IMR-90 (cell line): Measurements from ENCODE around the gene AKAP6.

Source experiments
- CEBPB ChIP-seq: IDR thresholded peaks from 2 replicates; pipeline ENCODE4 v1.6.1; 2012; ENCODE audit warnings: low read depth, low read length, improper control_type of control experiment
- FOS ChIP-seq: fragments of 150-350 bp; IDR thresholded peaks from 2 replicates; pipeline ENCODE4 v1.6.1; 2016; ENCODE audit warnings: low read depth, low read length
- MAFK ChIP-seq: IDR thresholded peaks from 2 replicates; pipeline ENCODE4 v1.6.1; 2012; ENCODE audit warnings: low read depth, low read length, improper control_type of control experiment
- MAZ ChIP-seq: IDR thresholded peaks from 2 replicates; pipeline ENCODE4 v1.6.1; 2012; ENCODE audit warnings: low read depth, mild to moderate bottlenecking, low read length, improper control_type of control experiment, moderate library complexity, borderline replicate concordance
- POLR2A ChIP-seq: IDR thresholded peaks from 2 replicates; pipeline ENCODE4 v1.6.1; 2012; ENCODE audit warnings: mild to moderate bottlenecking, low read depth, low read length
- RAD21 ChIP-seq: IDR thresholded peaks from 2 replicates; pipeline ENCODE4 v1.6.1; 2012; ENCODE audit warnings: low read length, improper control_type of control experiment
- RCOR1 ChIP-seq: IDR thresholded peaks from 2 replicates; pipeline ENCODE4 v1.6.1; 2012; ENCODE audit warnings: mild to moderate bottlenecking, low read length, improper control_type of control experiment; ENCODE audit not compliant: insufficient replicate concordance
- SMC3 ChIP-seq: fragments of 150-350 bp; IDR thresholded peaks from 2 replicates; pipeline ENCODE4 v1.6.1; 2016; ENCODE audit warnings: low read depth, mild to moderate bottlenecking, antibody characterized with exemption, low read length, moderate library complexity
- TF ChIP-seq, protein P1 (sequence below): conservative IDR thresholded peaks from 2 replicates; pipeline ENCODE4 v1.5.1; 2012; ENCODE audit warnings: mild to moderate bottlenecking, low read depth, low read length, improper control_type of control experiment
- TF ChIP-seq, protein P2 (sequence below): fragments of 150-350 bp; IDR thresholded peaks from 2 replicates; pipeline ENCODE4 v1.6.1; 2017; ENCODE audit warnings: mild to moderate bottlenecking, antibody characterized with exemption, low read length, low read depth
- TF ChIP-seq, protein P3 (sequence below): fragments of 150-350 bp; IDR thresholded peaks from 2 replicates; pipeline ENCODE4 v1.6.1; 2016; ENCODE audit warnings: low read depth, mild to moderate bottlenecking, low read length, moderate library complexity, borderline replicate concordance

DNA sequence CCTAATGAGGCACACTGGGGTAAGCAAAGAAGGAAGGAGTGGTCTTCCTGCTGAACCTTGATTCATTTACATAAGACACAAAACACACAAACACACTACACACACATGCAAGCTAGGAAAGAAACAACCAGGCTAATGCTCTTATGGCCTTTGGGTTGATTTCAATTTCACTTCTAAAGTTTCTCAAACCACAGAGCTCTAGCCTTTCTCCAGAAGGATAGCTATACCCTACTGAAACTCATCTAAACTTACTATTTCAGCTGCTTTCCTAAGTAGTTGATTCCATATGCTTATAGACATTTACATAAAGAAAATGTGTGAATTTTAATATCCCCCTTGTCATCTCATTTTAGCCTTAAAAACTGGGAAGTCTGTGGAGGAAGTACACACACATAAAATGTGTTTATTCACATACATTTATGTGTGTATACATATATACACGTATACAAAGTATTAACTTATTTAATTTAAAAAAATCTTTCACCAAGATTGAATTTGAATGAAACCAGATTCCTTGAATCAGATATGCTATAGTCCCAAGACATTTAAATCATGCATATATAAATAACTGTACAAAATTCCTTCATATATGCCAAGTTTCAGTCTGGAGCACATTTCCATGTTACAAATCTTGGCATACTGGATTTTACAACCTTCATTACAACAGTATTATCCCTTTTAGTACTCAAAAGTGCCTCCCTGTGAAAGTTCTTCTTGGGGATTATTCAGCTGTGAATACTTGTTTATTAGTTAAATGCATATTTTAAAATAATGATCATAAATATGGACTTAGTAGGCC lies 377.8 kb downstream of the AKAP6 start:
- TF ChIP-seq, protein P1, sequence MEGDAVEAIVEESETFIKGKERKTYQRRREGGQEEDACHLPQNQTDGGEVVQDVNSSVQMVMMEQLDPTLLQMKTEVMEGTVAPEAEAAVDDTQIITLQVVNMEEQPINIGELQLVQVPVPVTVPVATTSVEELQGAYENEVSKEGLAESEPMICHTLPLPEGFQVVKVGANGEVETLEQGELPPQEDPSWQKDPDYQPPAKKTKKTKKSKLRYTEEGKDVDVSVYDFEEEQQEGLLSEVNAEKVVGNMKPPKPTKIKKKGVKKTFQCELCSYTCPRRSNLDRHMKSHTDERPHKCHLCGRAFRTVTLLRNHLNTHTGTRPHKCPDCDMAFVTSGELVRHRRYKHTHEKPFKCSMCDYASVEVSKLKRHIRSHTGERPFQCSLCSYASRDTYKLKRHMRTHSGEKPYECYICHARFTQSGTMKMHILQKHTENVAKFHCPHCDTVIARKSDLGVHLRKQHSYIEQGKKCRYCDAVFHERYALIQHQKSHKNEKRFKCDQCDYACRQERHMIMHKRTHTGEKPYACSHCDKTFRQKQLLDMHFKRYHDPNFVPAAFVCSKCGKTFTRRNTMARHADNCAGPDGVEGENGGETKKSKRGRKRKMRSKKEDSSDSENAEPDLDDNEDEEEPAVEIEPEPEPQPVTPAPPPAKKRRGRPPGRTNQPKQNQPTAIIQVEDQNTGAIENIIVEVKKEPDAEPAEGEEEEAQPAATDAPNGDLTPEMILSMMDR, result no peak
- TF ChIP-seq, protein P2, sequence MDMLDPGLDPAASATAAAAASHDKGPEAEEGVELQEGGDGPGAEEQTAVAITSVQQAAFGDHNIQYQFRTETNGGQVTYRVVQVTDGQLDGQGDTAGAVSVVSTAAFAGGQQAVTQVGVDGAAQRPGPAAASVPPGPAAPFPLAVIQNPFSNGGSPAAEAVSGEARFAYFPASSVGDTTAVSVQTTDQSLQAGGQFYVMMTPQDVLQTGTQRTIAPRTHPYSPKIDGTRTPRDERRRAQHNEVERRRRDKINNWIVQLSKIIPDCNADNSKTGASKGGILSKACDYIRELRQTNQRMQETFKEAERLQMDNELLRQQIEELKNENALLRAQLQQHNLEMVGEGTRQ, result no peak
- TF ChIP-seq RCOR1, result no peak
- TF ChIP-seq MAZ, result no peak
- TF ChIP-seq RAD21, result no peak
- TF ChIP-seq POLR2A, result no peak
- TF ChIP-seq, protein P3, sequence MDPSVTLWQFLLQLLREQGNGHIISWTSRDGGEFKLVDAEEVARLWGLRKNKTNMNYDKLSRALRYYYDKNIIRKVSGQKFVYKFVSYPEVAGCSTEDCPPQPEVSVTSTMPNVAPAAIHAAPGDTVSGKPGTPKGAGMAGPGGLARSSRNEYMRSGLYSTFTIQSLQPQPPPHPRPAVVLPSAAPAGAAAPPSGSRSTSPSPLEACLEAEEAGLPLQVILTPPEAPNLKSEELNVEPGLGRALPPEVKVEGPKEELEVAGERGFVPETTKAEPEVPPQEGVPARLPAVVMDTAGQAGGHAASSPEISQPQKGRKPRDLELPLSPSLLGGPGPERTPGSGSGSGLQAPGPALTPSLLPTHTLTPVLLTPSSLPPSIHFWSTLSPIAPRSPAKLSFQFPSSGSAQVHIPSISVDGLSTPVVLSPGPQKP, result no peak
- TF ChIP-seq FOS, result no peak
- TF ChIP-seq MAFK, result no peak
- TF ChIP-seq CEBPB, result no peak
- no peak for TF ChIP-seq SMC3
